Stimulated activated CD8-positive, alpha-beta memory T cell treated with anti-CD3 and anti-CD28 coated beads, Interleukin-7, amount 100 ng/mL, for 4 hours (primary cell): ENCODE results near the gene GON7.
"Not testable (repeated sequence)": the region's sequence is repeated elsewhere in the genome, so short reads cannot be mapped to it uniquely, and the experiment has no call there.

ENCODE experiments used
- DNase-seq, 2 donors: peaks; one replicate each; pipeline ENCODE4 v3.0.0-alpha.2; 2020; ENCODE audit warnings: low read depth in 2 of 2

GON7 gene

DNA sequence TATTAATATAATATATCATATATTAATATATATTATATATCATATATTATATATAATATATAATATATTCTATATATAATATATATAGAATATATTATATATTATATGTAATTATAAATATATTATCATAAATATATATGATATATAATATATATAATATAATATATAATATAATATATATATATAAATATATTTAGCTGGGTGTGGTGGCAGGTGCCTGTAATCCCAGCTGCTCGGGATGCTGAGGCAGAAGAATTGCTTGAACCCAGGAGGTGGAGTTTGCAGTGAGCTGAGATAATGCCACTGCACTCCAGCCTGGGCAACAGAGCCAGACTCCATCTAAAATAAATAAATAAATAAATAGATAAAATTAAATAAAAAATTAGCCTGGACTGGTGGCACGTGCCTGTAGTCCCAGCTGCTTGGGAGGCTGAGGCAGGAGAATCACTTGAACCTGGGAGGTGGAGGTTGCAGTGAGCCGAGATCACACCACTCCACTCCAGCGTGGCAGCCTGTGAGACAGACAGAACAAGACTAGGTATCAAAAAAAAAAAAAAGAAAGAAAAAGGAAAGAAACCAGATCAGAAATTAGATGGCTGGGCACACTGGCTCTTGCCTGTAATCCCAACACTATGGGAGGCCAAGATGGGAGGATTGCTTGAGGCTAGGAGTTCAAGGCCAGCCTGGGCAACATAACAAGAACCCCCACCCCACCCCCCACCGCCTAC, 47.1 kb downstream of the GON7 start:
- not testable (repeated sequence) for DNase-seq

DNA sequence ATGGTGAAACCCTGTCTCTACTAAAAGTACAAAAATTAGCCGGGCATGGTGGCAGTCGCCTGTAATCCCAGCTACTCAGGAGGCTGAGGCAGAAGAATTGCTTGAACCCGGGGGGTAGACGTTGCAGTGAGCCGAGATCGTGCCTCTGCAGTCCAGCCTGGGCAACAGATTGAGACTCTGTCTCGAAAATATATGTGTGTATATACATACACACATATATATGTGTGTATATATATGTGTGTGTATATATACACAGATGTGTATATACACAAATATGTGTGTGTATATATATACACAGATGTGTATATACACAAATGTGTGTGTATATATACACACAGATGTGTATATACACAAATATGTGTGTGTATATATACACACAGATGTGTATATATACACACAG, 48.5 kb downstream of the GON7 start:
- DNase-seq, result not testable (repeated sequence)

DNA sequence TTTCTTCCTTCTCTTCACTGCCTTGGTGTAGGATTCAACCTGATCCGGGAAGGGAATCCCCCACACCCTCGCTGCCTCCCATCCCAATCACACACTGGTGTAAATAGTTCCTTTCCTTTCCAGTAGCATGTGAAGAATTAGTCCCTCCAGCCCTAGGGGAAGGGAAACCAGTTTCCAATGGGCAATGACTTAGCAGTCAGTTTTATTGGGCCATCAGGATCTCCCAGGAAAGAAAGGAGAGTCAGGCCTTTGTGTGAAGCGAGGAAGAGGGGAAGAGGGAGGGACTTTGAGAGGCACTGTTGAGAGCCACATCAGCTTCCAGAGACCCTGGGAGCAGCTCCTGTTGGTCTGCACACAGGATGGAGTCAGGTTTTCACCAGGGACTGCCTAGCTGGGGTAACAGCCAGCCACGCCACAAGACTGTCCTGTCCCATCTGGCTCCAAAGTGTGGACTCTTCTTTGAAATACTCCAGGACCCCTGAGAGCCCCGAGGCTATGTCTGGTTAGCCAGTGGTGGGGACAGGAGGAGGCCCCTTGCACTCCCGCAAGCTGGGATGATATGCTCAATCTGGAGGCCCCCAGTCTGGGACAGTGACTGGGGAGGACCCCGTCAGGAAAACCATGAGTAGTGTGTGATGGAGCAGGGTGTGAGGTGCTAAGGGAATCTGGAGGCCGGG, 50.0 kb downstream of the GON7 start:
- DNase-seq, result no peak

DNA sequence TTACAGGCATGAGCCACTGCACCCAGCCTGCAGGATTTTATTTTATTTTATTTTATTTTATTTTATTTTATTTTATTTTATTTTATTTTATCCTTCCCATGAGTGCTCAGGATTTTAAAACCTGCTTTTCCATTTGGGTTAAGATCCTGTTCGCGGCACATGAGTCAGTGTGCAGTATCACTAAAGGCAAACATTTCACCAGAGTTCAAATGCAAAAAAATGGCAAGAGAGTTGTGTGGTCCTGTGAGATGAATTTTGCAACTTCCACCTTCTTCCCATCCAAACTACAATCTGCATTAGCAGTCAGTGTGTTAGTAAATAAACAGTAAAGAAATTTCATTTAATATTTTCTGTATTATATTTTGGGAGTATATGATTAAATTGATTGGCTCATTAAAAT, 51.2 kb downstream of the GON7 start:
- no peak for DNase-seq

GRCh38 chr14:93153121-93153520, 53.7 kb downstream of the GON7 start:
- DNase-seq, result no peak
